SU-DHL-6 (cell line): ENCODE data around the gene OPN1SW.

Source experiments
- H2AFZ ChIP-seq: fragments of 200-600 bp; sonication (generic); 2 replicates; pipeline ENCODE4 v1.6.1; 2014; ENCODE audit warnings: low read depth, mild to moderate bottlenecking, moderate library complexity, mixed read lengths, antibody characterized with exemption, low read length; ENCODE audit not compliant: severe bottlenecking
- H3F3A ChIP-seq: fragments of 200-600 bp; shearing (Covaris generic); 2 replicates; pipeline ENCODE4 v1.6.0; 2016; ENCODE audit warnings: antibody characterized with exemption, mild to moderate bottlenecking; ENCODE audit not compliant: insufficient read depth
- H3K27ac ChIP-seq: fragments of 200-600 bp; sonication (generic); 2 replicates; pipeline ENCODE4 v1.5.1; 2016; ENCODE audit warnings: low read depth, mild to moderate bottlenecking, low read length, moderate library complexity, mixed read lengths
- H3K27me3 ChIP-seq: fragments of 200-600 bp; sonication (generic), shearing (Covaris generic); 2 replicates; pipeline ENCODE4 v1.6.0; 2014; ENCODE audit warnings: mild to moderate bottlenecking, low read length
- H3K36me3 ChIP-seq: fragments of 200-600 bp; sonication (generic); 2 replicates; pipeline ENCODE4 v1.6.1; 2014; ENCODE audit warnings: mild to moderate bottlenecking, low read length, mixed read lengths
- H3K4me2 ChIP-seq: fragments of 300-600, 200-600 bp; shearing (Covaris generic), sonication (generic); 2 replicates; pipeline ENCODE4 v1.6.0; 2014; ENCODE audit warnings: low read length, low read depth, mild to moderate bottlenecking; ENCODE audit not compliant: poor library complexity, severe bottlenecking
- H3K4me3 ChIP-seq: fragments of 200-600 bp; sonication (generic); 2 replicates; pipeline ENCODE4 v1.5.1; 2014; ENCODE audit warnings: antibody characterized with exemption, low read length, mild to moderate bottlenecking, mixed read lengths; ENCODE audit not compliant: insufficient read depth, poor library complexity, severe bottlenecking
- H3K79me2 ChIP-seq: fragments of 200-600 bp; sonication (generic); 2 replicates; pipeline ENCODE4 v1.6.1; 2014; ENCODE audit warnings: mild to moderate bottlenecking, low read length, moderate library complexity; ENCODE audit not compliant: insufficient read depth
- H3K9ac ChIP-seq: fragments of 200-600 bp; sonication (generic); 2 replicates; pipeline ENCODE4 v1.7.0; 2014; ENCODE audit warnings: mild to moderate bottlenecking, low read length
- H3K9me2 ChIP-seq: fragments of 200-600 bp; sonication (generic); replicated peaks from 2 replicates; pipeline ENCODE4 v1.6.1; 2014; ENCODE audit warnings: low read length; ENCODE audit not compliant: insufficient read depth
- H3K9me3 ChIP-seq: fragments of 200-600 bp; sonication (generic); 2 replicates; pipeline ENCODE4 v1.6.1; 2014; ENCODE audit warnings: low read length, mixed read lengths; ENCODE audit not compliant: insufficient read depth
- H4K20me1 ChIP-seq: fragments of 200-600 bp; sonication (generic); 2 replicates; pipeline ENCODE4 v1.6.1; 2014; ENCODE audit warnings: low read depth, mild to moderate bottlenecking, antibody characterized with exemption, low read length, moderate library complexity, mixed read lengths
- CTCF ChIP-seq: fragments of 200-600 bp; sonication (generic); IDR thresholded peaks from one replicate; pipeline ENCODE4 v1.5.1; 2017; ENCODE audit warnings: antibody characterized with exemption, mild to moderate bottlenecking, low read length, moderate library complexity; ENCODE audit not compliant: insufficient read depth, poor library complexity, severe bottlenecking
- EZH2phosphoT487 ChIP-seq: fragments of 200-600 bp; sonication (generic), shearing (Covaris generic); conservative IDR thresholded peaks from 2 replicates; pipeline ENCODE4 v1.6.1; 2018; ENCODE audit warnings: mild to moderate bottlenecking, antibody characterized with exemption, low read length, moderate library complexity, mixed read lengths

OPN1SW gene

GRCh38 chr7:128815289-128815942 lies 39.8 kb upstream of the OPN1SW start:
- no peak overlapping the region for H3K4me3 ChIP-seq
- H3K36me3 ChIP-seq: no peaks in the 10 kb centered on the region
- no peak overlapping the region for H2AFZ ChIP-seq
- H3K79me2 ChIP-seq: no peaks in the 10 kb centered on the region
- no peak overlapping the region for H3K9ac ChIP-seq
- no peak overlapping the region for H3K4me2 ChIP-seq
- no peak overlapping the region for H3K27ac ChIP-seq
- no peaks in the 10 kb centered on the region for H3K9me2 ChIP-seq
- no peaks in the 10 kb centered on the region for H3K27me3 ChIP-seq
- no peak for TF ChIP-seq CTCF
- no peak for TF ChIP-seq EZH2phosphoT487
- no peaks in the 10 kb centered on the region for H3F3A ChIP-seq
- H3K9me3 ChIP-seq: no peaks in the 10 kb centered on the region
- H4K20me1 ChIP-seq: no peaks in the 10 kb centered on the region

- Histone ChIP-seq H3K9ac (no peak overlapping the region), H3K9me2 (no peaks in the 10 kb centered on the region), H3K36me3 (no peaks in the 10 kb centered on the region), H3K9me3 (no peaks in the 10 kb centered on the region), H3K27ac (no peak overlapping the region), H3K27me3 (no peaks in the 10 kb centered on the region), H3K4me3 (no peak overlapping the region), H3K79me2 (no peaks in the 10 kb centered on the region), H3F3A (no peaks in the 10 kb centered on the region), H2AFZ (no peak overlapping the region), H4K20me1 (no peaks in the 10 kb centered on the region), H3K4me2 (no peak overlapping the region)
- no peak for TF ChIP-seq CTCF
- no peak for TF ChIP-seq EZH2phosphoT487
Measured at GRCh38 chr7:128814499-128814898, 38.9 kb upstream of the OPN1SW start.

DNA sequence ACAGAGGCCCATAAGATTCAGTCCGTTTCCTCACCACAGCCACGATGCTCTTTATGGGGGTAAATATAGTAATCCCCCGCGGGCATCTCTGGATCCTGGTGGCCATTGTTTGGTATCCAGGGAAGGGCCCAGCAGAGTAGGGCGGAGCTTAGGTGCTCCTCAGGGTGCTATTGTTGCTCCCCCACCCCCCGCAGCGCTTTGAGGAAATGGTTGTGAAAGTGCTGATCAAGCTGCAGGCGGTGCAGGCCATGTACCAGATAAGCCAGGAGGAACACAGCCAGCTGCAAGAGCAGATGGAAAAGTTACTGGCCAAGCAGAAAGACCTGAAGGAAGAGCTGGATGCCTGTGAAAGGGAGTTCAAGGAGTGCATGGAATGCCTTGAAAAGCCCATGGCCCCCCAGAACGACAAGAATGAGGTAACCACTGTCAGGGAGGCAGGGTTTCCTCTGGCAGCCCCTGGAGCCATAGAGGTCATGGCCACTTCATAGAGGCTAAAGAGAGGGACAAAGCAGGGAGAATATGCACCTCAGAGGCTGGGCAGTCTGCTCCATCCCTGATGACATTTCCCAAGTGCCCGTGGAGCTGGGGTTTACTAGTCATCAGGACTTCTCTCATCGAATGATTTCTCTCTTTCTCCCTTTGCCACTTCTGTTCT lies 37.0 kb upstream of the OPN1SW start:
- Histone ChIP-seq H3K4me3 (no peak overlapping the region), H3K36me3 (no peaks in the 10 kb centered on the region), H3K4me2 (no peak overlapping the region), H4K20me1 (no peaks in the 10 kb centered on the region), H3K27me3 (no peaks in the 10 kb centered on the region), H3K9ac (no peak overlapping the region), H3F3A (no peaks in the 10 kb centered on the region), H3K9me3 (no peaks in the 10 kb centered on the region), H2AFZ (no peak overlapping the region), H3K27ac (no peak overlapping the region), H3K79me2 (no peaks in the 10 kb centered on the region), H3K9me2 (no peaks in the 10 kb centered on the region)
- TF ChIP-seq CTCF: no peak
- no peak for TF ChIP-seq EZH2phosphoT487
